Endothelial cell of hepatic sinusoid (primary cell): ENCODE data around the gene ASAH2.
"Not testable (repeated sequence)": the region's sequence is repeated elsewhere in the genome, so short reads cannot be mapped to it uniquely, and the experiment has no call there.

Source experiments
- in situ Hi-C: cut with HindIII; loops from 2 replicates; pipeline ENCODE4 v1.10.0; 2017; ENCODE audit warnings: low sequenced_read_pairs

Gene ASAH2

DNA sequence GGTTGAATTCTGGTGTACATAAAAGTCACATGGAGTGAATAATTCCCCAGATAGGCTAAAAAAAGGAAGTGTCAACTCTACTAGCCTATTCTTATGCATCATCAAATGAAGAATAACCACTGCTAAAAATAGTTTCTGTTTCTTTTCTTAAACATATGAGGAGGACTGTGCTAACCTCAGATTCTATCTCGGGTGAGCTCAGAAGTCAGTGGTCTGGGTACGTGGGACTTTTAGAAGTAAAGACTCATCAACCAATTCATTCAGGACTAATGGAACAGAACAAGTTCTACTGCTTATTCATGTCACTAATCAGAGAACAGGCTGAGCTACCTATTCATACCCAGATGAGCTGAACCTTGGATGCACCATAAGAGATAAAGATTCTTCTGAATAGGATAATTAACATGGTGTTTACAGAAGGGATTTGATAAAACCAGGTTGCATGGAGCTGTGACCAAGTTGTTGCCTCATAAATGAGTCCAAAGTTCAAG is 9.5 kb upstream of the ASAH2 start:
- in situ Hi-C loops: no loop called here

GRCh38 chr10:50254479-50254878 is 3.2 kb upstream of the ASAH2 start:
- in situ Hi-C loops: no loop called here

GRCh38 chr10:50250096-50250854 is 1.0 kb downstream of the ASAH2 start:
- in situ Hi-C loops: no loop called here

- in situ Hi-C loops: no loop called here
Observed at GRCh38 chr10:50248598-50248997, 2.7 kb downstream of the ASAH2 start.

GRCh38 chr10:50248062-50248461 is 3.3 kb downstream of the ASAH2 start:
- in situ Hi-C loops: no loop called here

DNA sequence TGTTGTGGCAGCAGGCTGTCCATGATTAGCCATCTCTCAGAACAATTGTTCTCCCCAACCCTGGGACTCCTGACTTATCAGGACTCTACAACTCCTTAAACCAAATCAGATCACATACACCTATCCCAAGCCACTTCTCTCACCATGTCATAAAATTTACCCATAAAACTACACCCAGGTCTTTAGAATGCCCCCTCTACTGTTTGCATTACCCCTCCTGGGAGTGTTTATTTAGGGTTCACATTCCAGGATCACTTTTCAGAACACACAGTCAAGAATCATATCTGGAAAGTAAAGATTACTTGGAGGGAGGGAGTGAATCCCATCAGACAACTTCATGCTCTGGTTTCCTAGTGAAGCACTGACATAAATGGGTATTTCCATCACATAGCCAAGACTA is 7.1 kb downstream of the ASAH2 start:
- in situ Hi-C loops: no loop called here

DNA sequence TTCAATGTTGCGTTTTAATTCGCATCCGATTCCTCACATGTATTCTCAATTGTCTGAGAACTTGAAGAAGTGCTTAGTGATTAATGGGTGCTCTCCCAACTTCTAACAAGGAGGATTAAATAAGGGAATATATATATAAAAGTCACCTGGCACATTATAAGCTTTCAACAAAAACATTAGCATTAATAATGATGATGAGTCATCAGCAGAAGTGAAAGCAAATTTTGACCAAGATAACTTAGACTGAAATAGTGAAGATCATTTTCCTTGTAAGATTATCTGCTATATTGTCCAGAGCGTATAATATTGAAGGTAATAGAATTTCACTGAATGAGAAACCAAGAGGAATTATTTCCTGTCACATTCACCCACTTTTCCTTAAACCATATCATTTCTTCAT is 8.5 kb downstream of the ASAH2 start:
- in situ Hi-C loops: no loop called here

DNA sequence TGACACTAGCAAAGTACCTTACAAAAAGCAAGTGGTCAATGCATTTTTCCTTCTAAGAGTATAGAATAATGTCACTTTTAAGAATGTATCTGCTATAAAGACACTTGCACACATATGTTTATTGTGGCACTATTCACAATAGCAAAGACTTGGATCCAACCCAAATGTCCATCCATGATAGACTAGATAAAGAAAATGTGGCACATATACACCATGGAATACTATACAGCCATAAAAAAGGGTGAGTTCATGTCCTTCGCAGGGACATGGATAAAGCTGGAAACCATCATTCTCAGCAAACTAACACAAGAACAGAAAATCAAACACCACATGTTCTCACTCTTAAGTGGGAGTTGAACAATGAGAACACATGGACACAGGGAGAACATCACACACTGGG is 9.8 kb downstream of the ASAH2 start:
- in situ Hi-C loops: not testable (repeated sequence)

DNA sequence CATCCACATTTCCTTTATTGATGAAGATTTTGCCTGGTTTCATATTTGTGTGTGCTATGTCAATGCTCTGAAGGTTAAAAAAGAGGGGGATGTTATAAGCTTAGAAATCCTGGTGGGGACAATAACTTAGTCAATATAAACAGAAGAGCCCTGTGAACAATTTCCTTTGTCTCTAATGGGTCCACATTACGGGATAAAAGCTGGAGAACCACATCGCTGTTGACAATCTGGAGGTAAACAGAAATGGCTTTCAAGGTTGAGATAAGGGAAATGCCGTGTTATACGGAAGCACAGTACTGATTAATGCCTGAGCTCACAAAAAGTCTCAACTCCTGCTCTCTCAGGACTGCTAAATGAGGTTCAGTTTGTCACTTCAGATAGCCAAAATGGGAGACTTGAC is 16.8 kb downstream of the ASAH2 start:
- in situ Hi-C loops: no loop called here

- in situ Hi-C loops: no loop called here
Observed at GRCh38 chr10:50232261-50232639, 19.1 kb downstream of the ASAH2 start.

- in situ Hi-C loops: no loop called here
Observed at GRCh38 chr10:50231515-50232260, 19.6 kb downstream of the ASAH2 start.

DNA sequence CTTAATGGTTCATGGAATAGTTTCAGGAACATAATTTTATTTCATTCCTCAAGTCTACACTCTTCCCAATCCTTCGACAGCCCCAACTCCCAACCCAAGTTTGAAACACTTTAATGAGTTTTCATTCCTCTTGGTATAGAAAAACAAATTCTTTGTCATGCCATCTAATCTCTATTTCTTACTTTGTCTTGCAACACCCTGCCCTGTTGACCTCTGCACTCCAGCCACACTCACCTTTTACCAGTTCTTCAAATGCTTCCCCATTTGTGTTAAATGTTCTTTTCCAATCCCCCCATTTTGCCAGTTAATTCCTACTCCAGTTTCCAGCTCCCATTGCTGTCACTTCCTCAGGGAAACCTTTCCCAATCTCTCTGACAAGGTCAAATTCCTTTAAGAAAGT is 21.9 kb downstream of the ASAH2 start:
- in situ Hi-C loops: no loop called here

- in situ Hi-C loops: no loop called here
Observed at GRCh38 chr10:50228672-50229071, 22.6 kb downstream of the ASAH2 start.

DNA sequence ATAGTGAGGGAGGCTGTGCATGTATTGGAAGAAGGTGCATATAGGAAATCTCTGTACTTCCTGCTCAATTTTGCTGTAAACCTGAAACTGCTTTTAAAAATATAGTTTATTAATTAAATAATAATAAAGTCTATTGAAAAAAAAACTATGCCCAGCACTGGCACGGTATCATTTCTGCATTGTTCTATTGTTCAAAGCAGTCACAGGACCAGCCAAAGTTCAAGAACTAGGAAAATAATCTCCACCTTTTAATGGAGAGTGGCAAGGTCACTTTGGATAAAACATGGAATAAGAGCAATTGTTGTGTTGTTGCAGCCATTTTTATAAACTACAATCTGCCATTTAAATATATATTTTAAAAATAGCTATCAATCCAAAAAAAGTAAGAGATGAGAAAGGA is 24.7 kb downstream of the ASAH2 start:
- in situ Hi-C loops: no loop called here

- in situ Hi-C loops: no loop called here
Observed at GRCh38 chr10:50224330-50224952, 26.9 kb downstream of the ASAH2 start.

DNA sequence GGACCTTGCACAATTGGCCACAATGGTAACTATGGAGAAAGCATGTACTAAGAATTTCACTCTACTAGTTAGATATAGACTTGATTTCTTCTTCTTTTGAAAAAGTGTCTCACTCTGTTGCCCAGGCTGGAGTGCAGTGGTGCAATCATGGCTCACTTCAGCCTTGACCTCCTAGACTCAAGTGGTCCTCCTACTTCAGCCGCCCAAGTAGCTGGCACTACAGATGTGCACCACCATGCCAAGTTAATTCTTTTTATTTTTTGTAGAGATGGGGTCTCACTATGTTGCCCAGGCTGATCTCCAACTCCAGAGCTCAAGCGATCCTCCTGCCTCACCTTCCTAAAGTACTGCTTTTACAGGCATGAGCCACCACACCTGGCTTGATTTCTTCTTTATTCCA is 29.1 kb downstream of the ASAH2 start:
- in situ Hi-C loops: no loop called here

DNA sequence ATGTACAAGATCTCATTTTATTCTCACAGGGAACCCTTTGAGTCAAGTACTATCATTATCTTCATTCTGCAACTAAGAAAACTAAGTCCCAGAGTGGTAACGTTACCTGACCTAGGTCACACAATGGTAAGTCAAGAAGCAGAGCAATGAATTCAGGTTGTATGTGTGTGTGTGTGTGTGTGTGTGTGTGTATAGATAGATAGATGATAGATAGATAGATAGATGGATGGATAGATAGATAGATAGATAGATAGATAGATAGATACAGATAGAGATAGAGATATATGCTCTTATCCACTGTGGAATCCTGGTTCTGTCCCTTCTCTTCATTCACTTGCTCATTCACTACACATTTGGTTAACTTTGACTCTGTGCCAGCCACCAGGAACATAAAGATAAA is 29.8 kb downstream of the ASAH2 start:
- in situ Hi-C loops: no loop called here

GRCh38 chr10:50219646-50220045 is 31.7 kb downstream of the ASAH2 start:
- in situ Hi-C loops: no loop called here

DNA sequence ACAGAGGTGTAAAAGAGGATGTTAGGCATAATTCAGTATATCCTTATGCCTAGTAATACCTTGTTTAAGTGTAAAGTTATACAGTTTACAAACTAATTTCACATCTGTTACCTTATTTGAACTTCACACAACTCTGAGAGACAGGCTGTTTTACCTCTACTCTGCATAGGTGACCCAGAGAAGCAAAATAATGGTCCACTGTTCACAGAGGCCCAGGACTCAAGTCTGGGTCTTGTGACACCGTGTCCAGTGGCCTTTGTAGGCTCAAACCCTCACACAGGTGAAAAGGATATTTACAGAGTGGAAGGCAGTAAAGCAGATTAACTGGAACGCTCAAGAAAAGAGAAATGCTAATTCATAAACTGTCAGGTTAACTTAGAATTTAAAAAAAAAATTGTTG is 32.1 kb downstream of the ASAH2 start:
- in situ Hi-C loops: no loop called here

- in situ Hi-C loops: no loop called here
Observed at GRCh38 chr10:50216894-50217293, 34.4 kb downstream of the ASAH2 start.

DNA sequence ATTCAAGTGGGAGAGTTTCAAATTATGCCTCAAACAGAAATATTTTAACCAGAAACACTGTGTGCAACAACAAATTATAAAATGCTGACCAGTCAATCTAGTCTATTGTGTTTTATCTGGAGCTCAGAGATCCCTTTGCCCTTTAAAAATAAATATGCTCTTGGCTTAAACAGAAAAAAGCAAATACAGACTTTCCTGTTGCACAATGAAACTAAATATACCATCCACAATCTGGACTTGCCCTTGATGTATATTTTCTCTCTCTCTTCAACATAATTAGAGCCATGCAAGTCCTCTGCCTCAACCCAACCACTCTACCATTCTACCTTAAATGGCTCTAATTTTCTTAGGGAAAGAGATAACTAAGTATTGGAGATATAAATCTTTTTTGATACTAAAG is 34.9 kb downstream of the ASAH2 start:
- in situ Hi-C loops: no loop called here

- in situ Hi-C loops: no loop called here
Observed at GRCh38 chr10:50211670-50212069, 39.6 kb downstream of the ASAH2 start.
